RWPE2 (cell line): Measurements from ENCODE around the gene PLXNA4.

Source experiments
- ATAC-seq: fragments of 200-7000 bp; cut with Tn5 transposase; 3 replicates; pipeline ENCODE4 v1.9.1; 2021; ENCODE audit warnings: low read depth
- DNase-seq: peaks from one replicate; pipeline ENCODE4 v3.0.0-alpha.2; 2020; ENCODE audit warnings: low spot score
- H3K27ac ChIP-seq: fragments of 450-650 bp; 2 replicates; pipeline ENCODE4 v1.5.1; 2017; ENCODE audit warnings: mild to moderate bottlenecking; ENCODE audit not compliant: poor library complexity, severe bottlenecking
- H3K27me3 ChIP-seq: fragments of 250-450 bp; sonication (Bioruptor Pico); 2 replicates; pipeline ENCODE4 v1.5.1; 2021; ENCODE audit warnings: mild to moderate bottlenecking, moderate library complexity; ENCODE audit not compliant: insufficient read depth, poor library complexity, severe bottlenecking
- H3K36me3 ChIP-seq: fragments of 250-450 bp; sonication (Bioruptor Pico); 2 replicates; pipeline ENCODE4 v1.5.1; 2020; ENCODE audit warnings: low read depth, mild to moderate bottlenecking, moderate library complexity
- H3K4me1 ChIP-seq: fragments of 250-450 bp; sonication (Bioruptor Pico); 2 replicates; pipeline ENCODE4 v1.5.1; 2021; ENCODE audit warnings: mild to moderate bottlenecking, moderate library complexity; ENCODE audit not compliant: insufficient read depth, poor library complexity, severe bottlenecking
- H3K4me3 ChIP-seq: fragments of 250-450 bp; sonication (Bioruptor Pico); 2 replicates; pipeline ENCODE4 v1.5.1; 2021; ENCODE audit warnings: mild to moderate bottlenecking, moderate library complexity; ENCODE audit not compliant: severe bottlenecking
- H3K9me3 ChIP-seq: fragments of 250-450 bp; sonication (Bioruptor Pico); 2 replicates; pipeline ENCODE4 v1.5.1; 2021; ENCODE audit warnings: mild to moderate bottlenecking, moderate library complexity; ENCODE audit not compliant: severe bottlenecking
- CTCF ChIP-seq: fragments of 450-650 bp; IDR thresholded peaks from one replicate; pipeline ENCODE4 v1.5.1; 2017; ENCODE audit warnings: mild to moderate bottlenecking, moderate library complexity; ENCODE audit not compliant: poor library complexity, severe bottlenecking

The PLXNA4 gene

GRCh38 chr7:132249256-132249971 is 326.9 kb downstream of the PLXNA4 start:
- Histone ChIP-seq H3K36me3 (no peaks in the 10 kb centered on the region), H3K27ac (no peak overlapping the region), H3K4me1 (no peaks in the 10 kb centered on the region), H3K9me3 (no peaks in the 10 kb centered on the region), H3K27me3 (no peaks in the 10 kb centered on the region), H3K4me3 (no peak overlapping the region)
- TF ChIP-seq CTCF = peak; percentile 38
- DNase-seq (no peak), ATAC-seq (peak; percentile 63; the same call in 2 of the 3 replicates)

GRCh38 chr7:132248841-132249240 is 327.4 kb downstream of the PLXNA4 start:
- TF ChIP-seq CTCF = no peak
- Histone ChIP-seq H3K4me3 (no peak overlapping the region), H3K36me3 (no peaks in the 10 kb centered on the region), H3K27me3 (no peaks in the 10 kb centered on the region), H3K9me3 (no peaks in the 10 kb centered on the region), H3K4me1 (no peaks in the 10 kb centered on the region), H3K27ac (no peak overlapping the region)
- no peak for ATAC-seq
- no peak for DNase-seq

GRCh38 chr7:132247995-132248618 is 328.2 kb downstream of the PLXNA4 start:
- H3K36me3 ChIP-seq = no peaks in the 10 kb centered on the region
- no peaks in the 10 kb centered on the region for H3K4me1 ChIP-seq
- no peak for TF ChIP-seq CTCF
- no peak for ATAC-seq
- no peak for DNase-seq
- no peak overlapping the region for H3K27ac ChIP-seq
- H3K27me3 ChIP-seq = no peaks in the 10 kb centered on the region
- H3K4me3 ChIP-seq = no peak overlapping the region
- H3K9me3 ChIP-seq = no peaks in the 10 kb centered on the region

GRCh38 chr7:132246591-132246990 is 329.7 kb downstream of the PLXNA4 start:
- Histone ChIP-seq H3K27ac (no peak overlapping the region), H3K36me3 (no peaks in the 10 kb centered on the region), H3K9me3 (no peaks in the 10 kb centered on the region), H3K4me3 (no peak overlapping the region), H3K4me1 (no peaks in the 10 kb centered on the region), H3K27me3 (peaks cover 8% of the 10 kb centered on the region)
- no peak for TF ChIP-seq CTCF
- DNase-seq (no peak), ATAC-seq (no peak)

- TF ChIP-seq CTCF = no peak
- H3K36me3 ChIP-seq = no peaks in the 10 kb centered on the region
- no peak overlapping the region for H3K27ac ChIP-seq
- no peaks in the 10 kb centered on the region for H3K9me3 ChIP-seq
- peaks cover 11% of the 10 kb centered on the region for H3K27me3 ChIP-seq
- ATAC-seq (no peak), DNase-seq (no peak)
- H3K4me3 ChIP-seq = no peak overlapping the region
- H3K4me1 ChIP-seq = no peaks in the 10 kb centered on the region
These were observed 330.7 kb downstream of the PLXNA4 start for GRCh38 chr7:132245539-132245938.
